ENCODE data around the gene HLA-DPB1. TPM values are rescaled to one million over a fixed set of nuclear protein-coding genes. Genes with fewer than 3 reads are reported as not detected.
A peak's percentile ranks its signal among the peaks of the same experiment; 100 is the strongest.
"Not testable (repeated sequence)": the region's sequence is repeated elsewhere in the genome, so short reads cannot be mapped to it uniquely, and the experiment has no call there.

The HLA-DPB1 gene
- 9.2 and 54.4 TPM in 2 replicates for total RNA-seq (2014; rRNA removed; shearing (Covaris generic); ENCODE audit: low replicate concordance)

GRCh38 chr6:33075568-33076405, at the start of gene HLA-DPB1:
Gene HLA-DPB1 (plus strand): TSS chr6:33075990. CDS start chr6:33076042, 52 bp downstream.
- H3K36me3 ChIP-seq = no peaks in the 10 kb centered on the region
- H3K27me3 ChIP-seq = 0 out of 2 replicates have a peak, but pooled peaks cover 10% of the 10 kb centered on the region
- no peaks in the 10 kb centered on the region for H3K9me3 ChIP-seq
- DNase-seq = no peak
- no peak within 1 kb of the TSS for H3K4me3 ChIP-seq

GRCh38 chr6:33028220-33028849, 47.5 kb upstream of the HLA-DPB1 start:
- Histone ChIP-seq H3K9me3 (peaks cover 2% of the 10 kb centered on the region; the same call in 1 of the 2 replicates), H3K27me3 (peaks cover 59% of the 10 kb centered on the region), H3K36me3 (no peaks in the 10 kb centered on the region), H3K4me3 (no peak overlapping the region)
- no peak for DNase-seq

- no peak for DNase-seq
- H3K27me3 ChIP-seq = peaks cover 68% of the 10 kb centered on the region
- peaks cover 6% of the 10 kb centered on the region; the same call in 1 of the 2 replicates for H3K9me3 ChIP-seq
- H3K36me3 ChIP-seq = no peaks in the 10 kb centered on the region
- H3K4me3 ChIP-seq = no peak overlapping the region
These were observed 46.2 kb upstream of the HLA-DPB1 start for GRCh38 chr6:33029328-33030184.

- no peak for DNase-seq
- Histone ChIP-seq H3K27me3 (peaks cover 73% of the 10 kb centered on the region), H3K36me3 (no peaks in the 10 kb centered on the region), H3K9me3 (peaks cover 13% of the 10 kb centered on the region), H3K4me3 (no peak overlapping the region)
These were observed 45.5 kb upstream of the HLA-DPB1 start for GRCh38 chr6:33030245-33030644.

GRCh38 chr6:33034554-33034953, 41.2 kb upstream of the HLA-DPB1 start:
- peaks cover 19% of the 10 kb centered on the region for H3K9me3 ChIP-seq
- no peak overlapping the region for H3K4me3 ChIP-seq
- H3K27me3 ChIP-seq = peaks cover 91% of the 10 kb centered on the region
- DNase-seq = no peak
- no peaks in the 10 kb centered on the region for H3K36me3 ChIP-seq

- no peak overlapping the region for H3K4me3 ChIP-seq
- H3K27me3 ChIP-seq = peaks cover 88% of the 10 kb centered on the region
- DNase-seq = no peak
- peaks cover 19% of the 10 kb centered on the region for H3K9me3 ChIP-seq
- H3K36me3 ChIP-seq = no peaks in the 10 kb centered on the region
These were observed 39.3 kb upstream of the HLA-DPB1 start for GRCh38 chr6:33036535-33036934.

GRCh38 chr6:33040157-33040556, 35.6 kb upstream of the HLA-DPB1 start:
- Histone ChIP-seq H3K4me3 (no peak overlapping the region), H3K9me3 (peaks cover 19% of the 10 kb centered on the region), H3K36me3 (no peaks in the 10 kb centered on the region), H3K27me3 (peaks cover 81% of the 10 kb centered on the region)
- DNase-seq = no peak

GRCh38 chr6:33049323-33050013, 26.3 kb upstream of the HLA-DPB1 start:
- DNase-seq = no peak
- peaks cover 61% of the 10 kb centered on the region for H3K27me3 ChIP-seq
- no peaks in the 10 kb centered on the region for H3K36me3 ChIP-seq
- H3K4me3 ChIP-seq = no peak overlapping the region
- H3K9me3 ChIP-seq = peaks cover 5% of the 10 kb centered on the region

- H3K36me3 ChIP-seq = no peaks in the 10 kb centered on the region
- peaks cover 53% of the 10 kb centered on the region for H3K27me3 ChIP-seq
- no peak overlapping the region for H3K4me3 ChIP-seq
- H3K9me3 ChIP-seq = peaks cover 3% of the 10 kb centered on the region
- no peak for DNase-seq
These were observed 25.6 kb upstream of the HLA-DPB1 start for GRCh38 chr6:33050014-33050810.

GRCh38 chr6:33052627-33053026, 23.2 kb upstream of the HLA-DPB1 start:
- no peak for DNase-seq

GRCh38 chr6:33053230-33053629, 22.6 kb upstream of the HLA-DPB1 start:
- Histone ChIP-seq H3K9me3 (no peaks in the 10 kb centered on the region; the same call in none of the 2 replicates), H3K36me3 (no peaks in the 10 kb centered on the region), H3K4me3 (no peak overlapping the region), H3K27me3 (peaks cover 42% of the 10 kb centered on the region)
- DNase-seq = no peak

More at GRCh38 chr6:33052627-33053026, 23.2 kb upstream of the HLA-DPB1 start:
- Histone ChIP-seq H3K9me3 (no peaks in the 10 kb centered on the region; the same call in none of the 2 replicates), H3K27me3 (peaks cover 43% of the 10 kb centered on the region), H3K4me3 (no peak overlapping the region), H3K36me3 (no peaks in the 10 kb centered on the region)

GRCh38 chr6:33057222-33058150, 18.3 kb upstream of the HLA-DPB1 start:
- Histone ChIP-seq H3K27me3 (peaks cover 26% of the 10 kb centered on the region), H3K4me3 (no peak overlapping the region), H3K36me3 (no peaks in the 10 kb centered on the region), H3K9me3 (no peaks in the 10 kb centered on the region; the same call in 1 of the 2 replicates)
- DNase-seq = no peak

- peak; percentile 28 for DNase-seq
- H3K4me3 ChIP-seq = no peak overlapping the region
- no peaks in the 10 kb centered on the region for H3K36me3 ChIP-seq
- peaks cover 29% of the 10 kb centered on the region for H3K27me3 ChIP-seq
- H3K9me3 ChIP-seq = peaks cover 3% of the 10 kb centered on the region
These were observed 13.8 kb upstream of the HLA-DPB1 start for GRCh38 chr6:33061987-33062386.

GRCh38 chr6:33063435-33063834, 12.4 kb upstream of the HLA-DPB1 start:
- peaks cover 16% of the 10 kb centered on the region for H3K27me3 ChIP-seq
- not testable (repeated sequence) for H3K4me3 ChIP-seq, DNase-seq, H3K36me3 ChIP-seq, H3K9me3 ChIP-seq

All from MG63 (cell line).